ENCODE measurements around the gene THADA. TPM values are rescaled to one million over a fixed set of nuclear protein-coding genes. Genes with fewer than 3 reads are reported as not detected.

THADA gene
- total RNA-seq, 1 donor from 2014 or later: 29.3 TPM

DNA sequence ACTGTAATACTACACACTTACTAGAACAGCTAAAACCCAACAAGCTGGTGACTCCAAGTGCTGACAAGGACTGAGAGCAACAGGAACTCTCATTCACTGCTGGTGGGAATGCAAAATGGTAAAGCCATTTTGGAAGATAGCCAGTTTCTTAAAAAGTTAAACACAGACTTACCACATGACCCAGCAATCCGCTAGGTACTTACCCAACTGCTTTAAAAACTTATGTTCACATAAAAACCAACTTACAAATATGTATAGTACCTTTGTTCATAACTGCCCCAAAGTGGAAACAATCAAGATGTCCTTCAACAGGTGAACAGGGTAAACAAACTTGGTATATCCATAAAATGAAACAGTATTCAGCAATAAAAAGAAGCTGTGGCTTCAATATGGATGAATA, 216.3 kb downstream of the THADA start:
- no peak for DNase-seq (ENCODE audit: low spot score)
- Histone ChIP-seq H3K79me2 (ENCODE audit: low read depth) (no peaks in the 10 kb centered on the region), H4K20me1 (ENCODE audit: low read depth) (no peaks in the 10 kb centered on the region), H2AFZ (replicated peaks) (no peak overlapping the region), H3K4me2 (no peak overlapping the region), H3K4me1 (peaks cover 18% of the 10 kb centered on the region), H3F3A (ENCODE audit: low read depth) (peaks cover 6% of the 10 kb centered on the region), H3K36me3 (no peaks in the 10 kb centered on the region), H3K27me3 (no peaks in the 10 kb centered on the region), H3K27ac (no peak overlapping the region), H3K9ac (no peak overlapping the region), H3K9me3 (ENCODE audit: low read depth) (no peaks in the 10 kb centered on the region), H3K4me3 (no peak overlapping the region)
- H3K4me1 Mint-ChIP-seq: peaks cover 9% of the 10 kb centered on the region
- TF ChIP-seq, protein P1, sequence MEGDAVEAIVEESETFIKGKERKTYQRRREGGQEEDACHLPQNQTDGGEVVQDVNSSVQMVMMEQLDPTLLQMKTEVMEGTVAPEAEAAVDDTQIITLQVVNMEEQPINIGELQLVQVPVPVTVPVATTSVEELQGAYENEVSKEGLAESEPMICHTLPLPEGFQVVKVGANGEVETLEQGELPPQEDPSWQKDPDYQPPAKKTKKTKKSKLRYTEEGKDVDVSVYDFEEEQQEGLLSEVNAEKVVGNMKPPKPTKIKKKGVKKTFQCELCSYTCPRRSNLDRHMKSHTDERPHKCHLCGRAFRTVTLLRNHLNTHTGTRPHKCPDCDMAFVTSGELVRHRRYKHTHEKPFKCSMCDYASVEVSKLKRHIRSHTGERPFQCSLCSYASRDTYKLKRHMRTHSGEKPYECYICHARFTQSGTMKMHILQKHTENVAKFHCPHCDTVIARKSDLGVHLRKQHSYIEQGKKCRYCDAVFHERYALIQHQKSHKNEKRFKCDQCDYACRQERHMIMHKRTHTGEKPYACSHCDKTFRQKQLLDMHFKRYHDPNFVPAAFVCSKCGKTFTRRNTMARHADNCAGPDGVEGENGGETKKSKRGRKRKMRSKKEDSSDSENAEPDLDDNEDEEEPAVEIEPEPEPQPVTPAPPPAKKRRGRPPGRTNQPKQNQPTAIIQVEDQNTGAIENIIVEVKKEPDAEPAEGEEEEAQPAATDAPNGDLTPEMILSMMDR (IDR thresholded peaks at IDR 0.05): no peak
- TF ChIP-seq EZH2phosphoT487 (IDR thresholded peaks at IDR 0.05) (no peak), EZH2 (IDR thresholded peaks at IDR 0.05) (no peak)
- H3K36me3 Mint-ChIP-seq: peaks cover 6% of the 10 kb centered on the region
- H3K27ac Mint-ChIP-seq: no peak overlapping the region
- H3K4me3 Mint-ChIP-seq: no peak overlapping the region
- no peaks in the 10 kb centered on the region for H3K9me3 Mint-ChIP-seq
- H3K27me3 Mint-ChIP-seq (ENCODE audit: insufficient read depth, low read depth): no peaks in the 10 kb centered on the region

DNA sequence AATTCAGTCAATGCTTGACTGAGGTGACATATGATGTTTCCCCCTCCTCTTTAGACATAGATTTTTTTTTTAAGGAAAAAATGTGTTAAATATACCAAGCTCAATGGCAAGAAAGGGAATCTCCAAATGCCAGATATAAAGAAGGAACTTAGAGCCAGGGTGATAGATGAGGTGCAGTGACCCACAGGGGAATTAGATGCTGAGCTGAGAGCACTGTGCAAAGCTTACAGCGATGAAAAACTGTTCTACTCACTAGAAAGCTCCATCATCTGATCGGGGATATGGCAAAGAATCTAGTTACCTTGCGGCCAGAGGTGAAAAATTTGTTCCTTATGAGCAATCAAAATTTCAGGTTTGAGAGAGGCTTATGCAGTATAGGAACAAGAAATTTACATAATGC, 218.5 kb downstream of the THADA start:
- peaks cover 6% of the 10 kb centered on the region for H3F3A ChIP-seq (ENCODE audit: low read depth)
- no peaks in the 10 kb centered on the region for H3K27me3 Mint-ChIP-seq (ENCODE audit: insufficient read depth, low read depth)
- H3K9me3 ChIP-seq (ENCODE audit: low read depth): no peaks in the 10 kb centered on the region
- H4K20me1 ChIP-seq (ENCODE audit: low read depth): no peaks in the 10 kb centered on the region
- no peaks in the 10 kb centered on the region for H3K36me3 ChIP-seq
- no peak for TF ChIP-seq EZH2 (IDR thresholded peaks at IDR 0.05)
- no peak for TF ChIP-seq EZH2phosphoT487 (IDR thresholded peaks at IDR 0.05)
- TF ChIP-seq, protein P1 (IDR thresholded peaks at IDR 0.05): no peak
- H3K27ac Mint-ChIP-seq: no peak overlapping the region
- H3K36me3 Mint-ChIP-seq: peaks cover 6% of the 10 kb centered on the region
- H2AFZ ChIP-seq (replicated peaks): no peak overlapping the region
- no peak overlapping the region for H3K27ac ChIP-seq
- no peak overlapping the region for H3K4me3 Mint-ChIP-seq
- H3K4me3 ChIP-seq: no peak overlapping the region
- no peaks in the 10 kb centered on the region for H3K79me2 ChIP-seq (ENCODE audit: low read depth)
- H3K4me1 ChIP-seq: peaks cover 18% of the 10 kb centered on the region
- no peak overlapping the region for H3K4me2 ChIP-seq
- H3K27me3 ChIP-seq: no peaks in the 10 kb centered on the region
- peaks cover 11% of the 10 kb centered on the region for H3K4me1 Mint-ChIP-seq
- H3K9me3 Mint-ChIP-seq: no peaks in the 10 kb centered on the region
- no peak overlapping the region for H3K9ac ChIP-seq
- no peak for DNase-seq (ENCODE audit: low spot score)

DNA sequence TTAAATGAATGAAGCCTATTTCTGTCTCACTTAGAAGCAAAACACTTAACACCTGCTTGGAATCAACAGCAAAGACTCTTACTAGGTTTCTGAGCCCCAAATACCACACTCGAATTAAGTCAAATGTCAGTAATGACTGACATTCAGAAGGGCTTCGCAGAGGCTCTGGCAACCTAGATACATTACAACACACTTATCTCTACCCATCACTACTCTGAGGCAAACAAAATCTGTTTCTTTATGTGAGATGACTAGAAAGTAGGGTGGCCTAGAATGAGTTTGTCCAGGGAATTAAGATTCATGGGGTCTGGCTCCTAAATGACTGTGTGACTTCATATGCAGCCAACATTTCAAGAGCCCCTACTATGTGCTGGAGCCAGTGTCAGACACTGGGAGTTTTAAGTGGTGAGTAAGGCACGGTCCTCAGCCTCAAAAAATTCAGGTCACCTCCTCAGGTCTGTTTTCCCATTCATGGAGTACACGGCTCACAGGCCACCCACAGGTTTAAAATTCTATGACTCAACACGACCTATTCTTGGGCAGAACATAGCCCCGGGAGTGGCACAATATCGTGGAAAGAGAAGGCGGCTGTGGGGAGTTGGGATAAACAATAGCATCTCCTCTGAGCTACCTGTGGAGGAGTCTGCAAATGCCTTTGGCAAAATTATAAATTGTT, 219.2 kb downstream of the THADA start:
- Histone ChIP-seq H3K4me2 (no peak overlapping the region), H3F3A (ENCODE audit: low read depth) (peaks cover 6% of the 10 kb centered on the region), H3K4me1 (peaks cover 23% of the 10 kb centered on the region), H3K79me2 (ENCODE audit: low read depth) (no peaks in the 10 kb centered on the region), H3K9ac (no peak overlapping the region), H3K27ac (no peak overlapping the region), H3K36me3 (no peaks in the 10 kb centered on the region), H3K4me3 (no peak overlapping the region), H4K20me1 (ENCODE audit: low read depth) (no peaks in the 10 kb centered on the region), H2AFZ (replicated peaks) (no peak overlapping the region), H3K27me3 (no peaks in the 10 kb centered on the region), H3K9me3 (ENCODE audit: low read depth) (no peaks in the 10 kb centered on the region)
- H3K4me3 Mint-ChIP-seq: no peak overlapping the region
- no peak for DNase-seq (ENCODE audit: low spot score)
- H3K4me1 Mint-ChIP-seq: peaks cover 16% of the 10 kb centered on the region
- H3K27ac Mint-ChIP-seq: peak overlapping the region; percentile 28
- no peaks in the 10 kb centered on the region for H3K9me3 Mint-ChIP-seq
- H3K36me3 Mint-ChIP-seq: peaks cover 6% of the 10 kb centered on the region
- H3K27me3 Mint-ChIP-seq (ENCODE audit: insufficient read depth, low read depth): no peaks in the 10 kb centered on the region
- TF ChIP-seq EZH2 (IDR thresholded peaks at IDR 0.05) (no peak), EZH2phosphoT487 (IDR thresholded peaks at IDR 0.05) (no peak)
- TF ChIP-seq, protein P1 (IDR thresholded peaks at IDR 0.05): no peak

Data from neural progenitor cell (in vitro differentiated cells).